ENCODE measurements around the gene PPARA. TPM values are rescaled to one million over a fixed set of nuclear protein-coding genes. Genes with fewer than 3 reads are reported as not detected.
"Not testable (repeated sequence)": the region's sequence is repeated elsewhere in the genome, so short reads cannot be mapped to it uniquely, and the experiment has no call there.

PPARA gene
- total and polyA plus RNA-seq, 2 donors (not counting 1 experiment from before 2014, with no cell fraction given): 10.2 to 17.5 TPM

- no peak overlapping the region for H3K4me2 ChIP-seq (ENCODE audit: extremely low read depth, insufficient read depth, low read length)
- H3K4me3 ChIP-seq (replicated peaks in 1 of 4; ENCODE audit: control extremely low read depth in 1 of 4, insufficient read depth in 1 of 4, low read depth in 3 of 4, low read length in 4 of 4): no peak overlapping the region
- no peaks in the 10 kb centered on the region for H4K20me1 ChIP-seq (ENCODE audit: control insufficient read depth, extremely low read depth, insufficient read depth, low read length)
- no peaks in the 10 kb centered on the region for H3K9me3 ChIP-seq (ENCODE audit: control insufficient read depth, insufficient read depth, low read depth, low read length)
- H3K36me3 ChIP-seq (ENCODE audit: control insufficient read depth, insufficient read depth, low read length): no peaks in the 10 kb centered on the region
- H3K4me1 ChIP-seq (ENCODE audit: control insufficient read depth, extremely low read depth, insufficient read depth, low read length): peaks cover 5% of the 10 kb centered on the region
- no peak for TF ChIP-seq EZH2 (IDR thresholded peaks at IDR 0.05; ENCODE audit: low read length, missing control alignments)
- TF ChIP-seq CTCF (conservative IDR thresholded peaks at IDR 0.05 in 1 of 2, IDR thresholded peaks at IDR 0.05 in 1 of 2; ENCODE audit: low read depth in 1 of 2, low read length in 2 of 2): no peak
- no peak overlapping the region for H3K9ac ChIP-seq (ENCODE audit: insufficient read depth, low read length)
- no peak overlapping the region for H2AFZ ChIP-seq (ENCODE audit: low read length)
- H3K27me3 ChIP-seq (ENCODE audit: control insufficient read depth, insufficient read depth, low read length): no peaks in the 10 kb centered on the region
- H3K27ac ChIP-seq (ENCODE audit: insufficient read depth, low read length): no peak overlapping the region
- DNase-seq (ENCODE audit: low read depth in 2 of 2): no peak
- no peaks in the 10 kb centered on the region for H3K79me2 ChIP-seq (ENCODE audit: control insufficient read depth, insufficient read depth, low read length)
These were observed 21.7 kb upstream of the PPARA start for GRCh38 chr22:46128606-46129005.

GRCh38 chr22:46129390-46130041 is 20.8 kb upstream of the PPARA start:
- Histone ChIP-seq H3K27ac (ENCODE audit: insufficient read depth, low read length) (no peak overlapping the region), H3K36me3 (ENCODE audit: control insufficient read depth, insufficient read depth, low read length) (no peaks in the 10 kb centered on the region), H3K9ac (ENCODE audit: insufficient read depth, low read length) (peak overlapping the region; percentile 37), H3K4me3 (replicated peaks in 1 of 4; ENCODE audit: control extremely low read depth in 1 of 4, insufficient read depth in 1 of 4, low read depth in 3 of 4, low read length in 4 of 4) (no peak overlapping the region), H3K9me3 (ENCODE audit: control insufficient read depth, insufficient read depth, low read depth, low read length) (no peaks in the 10 kb centered on the region), H3K4me1 (ENCODE audit: control insufficient read depth, extremely low read depth, insufficient read depth, low read length) (peaks cover 5% of the 10 kb centered on the region), H3K4me2 (ENCODE audit: extremely low read depth, insufficient read depth, low read length) (no peak overlapping the region), H3K27me3 (ENCODE audit: control insufficient read depth, insufficient read depth, low read length) (no peaks in the 10 kb centered on the region), H3K79me2 (ENCODE audit: control insufficient read depth, insufficient read depth, low read length) (no peaks in the 10 kb centered on the region), H4K20me1 (ENCODE audit: control insufficient read depth, extremely low read depth, insufficient read depth, low read length) (no peaks in the 10 kb centered on the region), H2AFZ (ENCODE audit: low read length) (peak overlapping the region; percentile 7)
- DNase-seq (ENCODE audit: low read depth in 2 of 2): no peak
- TF ChIP-seq EZH2 (IDR thresholded peaks at IDR 0.05; ENCODE audit: low read length, missing control alignments) (no peak), CTCF (conservative IDR thresholded peaks at IDR 0.05 in 1 of 2, IDR thresholded peaks at IDR 0.05 in 1 of 2; ENCODE audit: low read depth in 1 of 2, low read length in 2 of 2) (no peak)

GRCh38 chr22:46131151-46131587 is 19.2 kb upstream of the PPARA start:
- H2AFZ ChIP-seq (ENCODE audit: low read length): no peak overlapping the region
- no peaks in the 10 kb centered on the region for H3K36me3 ChIP-seq (ENCODE audit: control insufficient read depth, insufficient read depth, low read length)
- H3K27me3 ChIP-seq (ENCODE audit: control insufficient read depth, insufficient read depth, low read length): no peaks in the 10 kb centered on the region
- no peak overlapping the region for H3K4me2 ChIP-seq (ENCODE audit: extremely low read depth, insufficient read depth, low read length)
- H3K27ac ChIP-seq (ENCODE audit: insufficient read depth, low read length): no peak overlapping the region
- H3K4me1 ChIP-seq (ENCODE audit: control insufficient read depth, extremely low read depth, insufficient read depth, low read length): peaks cover 5% of the 10 kb centered on the region
- no peak overlapping the region for H3K4me3 ChIP-seq (replicated peaks in 1 of 4; ENCODE audit: control extremely low read depth in 1 of 4, insufficient read depth in 1 of 4, low read depth in 3 of 4, low read length in 4 of 4)
- H3K79me2 ChIP-seq (ENCODE audit: control insufficient read depth, insufficient read depth, low read length): no peaks in the 10 kb centered on the region
- no peaks in the 10 kb centered on the region for H4K20me1 ChIP-seq (ENCODE audit: control insufficient read depth, extremely low read depth, insufficient read depth, low read length)
- no peaks in the 10 kb centered on the region for H3K9me3 ChIP-seq (ENCODE audit: control insufficient read depth, insufficient read depth, low read depth, low read length)
- no peak for DNase-seq (ENCODE audit: low read depth in 2 of 2)
- TF ChIP-seq CTCF (conservative IDR thresholded peaks at IDR 0.05 in 1 of 2, IDR thresholded peaks at IDR 0.05 in 1 of 2; ENCODE audit: low read depth in 1 of 2, low read length in 2 of 2): peak; percentile 2 to 37
- TF ChIP-seq EZH2 (IDR thresholded peaks at IDR 0.05; ENCODE audit: low read length, missing control alignments): no peak
- H3K9ac ChIP-seq (ENCODE audit: insufficient read depth, low read length): no peak overlapping the region

GRCh38 chr22:46132193-46132829 is 18.0 kb upstream of the PPARA start:
- H3K27ac ChIP-seq (ENCODE audit: insufficient read depth, low read length); H3K79me2 ChIP-seq (ENCODE audit: control insufficient read depth, insufficient read depth, low read length); H3K4me2 ChIP-seq (ENCODE audit: extremely low read depth, insufficient read depth, low read length); H3K4me3 ChIP-seq (replicated peaks in 1 of 4; ENCODE audit: control extremely low read depth in 1 of 4, insufficient read depth in 1 of 4, low read depth in 3 of 4, low read length in 4 of 4); H2AFZ ChIP-seq (ENCODE audit: low read length); H3K4me1 ChIP-seq (ENCODE audit: control insufficient read depth, extremely low read depth, insufficient read depth, low read length); H3K36me3 ChIP-seq (ENCODE audit: control insufficient read depth, insufficient read depth, low read length); DNase-seq (ENCODE audit: low read depth in 2 of 2); H3K9me3 ChIP-seq (ENCODE audit: control insufficient read depth, insufficient read depth, low read depth, low read length); H4K20me1 ChIP-seq (ENCODE audit: control insufficient read depth, extremely low read depth, insufficient read depth, low read length); H3K9ac ChIP-seq (ENCODE audit: insufficient read depth, low read length); H3K27me3 ChIP-seq (ENCODE audit: control insufficient read depth, insufficient read depth, low read length): not testable (repeated sequence)

Measured in fibroblast of lung (primary cell).